NCI-H524 treated with DMSO at 0.1 percent for 48 hours (cell line): ENCODE measurements around the gene ANKMY2.
"Not testable (repeated sequence)": the region's sequence is repeated elsewhere in the genome, so short reads cannot be mapped to it uniquely, and the experiment has no call there.

ENCODE experiments used
- DNase-seq: peaks from one replicate; lab custom pipeline; 2025; lab: John Stamatoyannopoulos, UW

ANKMY2 gene

DNA sequence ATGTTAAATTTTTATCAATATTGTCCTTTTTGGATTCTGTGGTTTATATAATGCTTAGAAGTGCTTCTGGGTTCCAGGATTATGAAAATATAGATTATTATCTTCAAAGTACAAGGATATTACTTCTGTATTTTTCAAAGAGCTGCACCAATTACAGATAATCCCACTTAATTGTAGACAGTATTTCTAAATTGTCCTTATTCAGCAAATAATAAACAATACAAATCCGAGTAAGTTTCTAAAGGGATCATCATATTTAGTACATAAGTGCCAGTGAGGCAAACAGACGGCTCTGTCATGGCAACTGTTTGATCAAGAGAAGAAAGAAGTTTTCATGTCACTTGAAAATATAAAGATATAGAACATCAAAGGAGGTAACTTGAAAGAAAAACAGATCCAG, 19.2 kb downstream of the ANKMY2 start:
- DNase-seq = no peak

GRCh38 chr7:16619979-16620408, 25.6 kb downstream of the ANKMY2 start:
- no peak for DNase-seq

DNA sequence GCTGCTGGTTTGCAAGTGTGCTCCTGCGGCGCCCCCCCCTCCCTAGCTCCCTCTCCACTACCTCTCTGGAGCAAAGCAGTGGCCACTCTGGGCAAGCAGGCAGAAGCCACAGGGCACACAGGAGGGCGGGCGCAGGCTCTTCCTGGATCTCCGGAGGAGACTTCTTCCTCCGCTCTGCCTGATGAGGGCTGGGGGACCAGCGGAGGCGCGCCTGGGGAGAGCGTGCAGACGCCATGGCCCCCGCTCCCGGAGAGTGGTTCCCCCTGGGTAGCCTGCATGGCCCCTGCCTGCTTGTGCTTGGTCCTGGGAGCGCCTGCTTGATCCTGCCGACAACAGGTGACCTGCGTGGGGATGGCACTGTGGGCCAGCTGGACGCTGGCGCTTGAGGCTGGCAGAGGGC, 29.0 kb downstream of the ANKMY2 start:
- no peak for DNase-seq

DNA sequence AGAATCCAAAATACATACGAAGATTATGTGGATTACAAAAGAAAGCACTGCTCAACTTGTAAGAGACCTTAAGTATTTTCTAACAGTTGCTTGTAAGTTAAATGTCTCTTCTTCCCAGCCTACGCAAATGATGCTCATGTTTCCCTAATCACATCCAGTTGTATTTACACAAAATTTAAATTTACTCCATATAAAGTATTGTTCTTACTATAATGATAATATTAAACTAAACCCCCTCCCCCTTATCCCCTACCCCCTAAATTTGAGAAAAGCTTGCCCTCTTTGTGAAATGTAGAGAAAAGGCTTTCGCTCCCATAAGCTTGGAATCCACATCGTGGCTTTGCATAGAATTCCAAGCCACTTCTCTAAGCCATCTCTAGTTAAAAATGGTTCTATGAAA, 29.4 kb downstream of the ANKMY2 start:
- no peak for DNase-seq

GRCh38 chr7:16615228-16615627, 30.3 kb downstream of the ANKMY2 start:
- no peak for DNase-seq

GRCh38 chr7:16611711-16612110, 33.8 kb downstream of the ANKMY2 start:
- DNase-seq = no peak

- no peak for DNase-seq
These were observed 35.6 kb downstream of the ANKMY2 start for GRCh38 chr7:16609842-16610450.

- DNase-seq = no peak
These were observed 38.9 kb downstream of the ANKMY2 start for GRCh38 chr7:16606704-16607103.

- DNase-seq = no peak
These were observed 41.5 kb downstream of the ANKMY2 start for GRCh38 chr7:16604054-16604453.

- DNase-seq = no peak
These were observed 41.9 kb downstream of the ANKMY2 start for GRCh38 chr7:16603633-16604032.

GRCh38 chr7:16599860-16600259, 45.7 kb downstream of the ANKMY2 start:
- DNase-seq = no peak

GRCh38 chr7:16598015-16598414, 47.5 kb downstream of the ANKMY2 start:
- DNase-seq = no peak

DNA sequence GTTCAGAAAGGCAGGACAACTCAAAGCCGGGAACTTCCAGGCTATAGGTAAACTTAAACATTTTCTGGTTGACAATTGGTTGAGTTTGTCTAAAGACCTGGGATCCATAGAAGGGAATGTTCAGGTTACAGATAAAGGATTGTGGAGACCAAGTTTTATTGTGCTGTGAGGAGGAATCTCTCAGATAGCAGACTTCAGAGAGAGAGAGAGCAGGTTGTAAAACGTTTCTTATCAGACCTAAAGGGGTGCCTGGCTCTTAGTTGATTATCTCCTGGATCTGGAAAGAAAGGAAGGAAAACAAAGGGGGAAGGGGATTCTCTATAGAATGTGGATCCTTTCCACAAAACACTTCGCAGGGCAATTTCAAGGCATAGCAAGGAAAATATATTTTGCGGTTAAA, 50.0 kb downstream of the ANKMY2 start:
- DNase-seq = not testable (repeated sequence)

DNA sequence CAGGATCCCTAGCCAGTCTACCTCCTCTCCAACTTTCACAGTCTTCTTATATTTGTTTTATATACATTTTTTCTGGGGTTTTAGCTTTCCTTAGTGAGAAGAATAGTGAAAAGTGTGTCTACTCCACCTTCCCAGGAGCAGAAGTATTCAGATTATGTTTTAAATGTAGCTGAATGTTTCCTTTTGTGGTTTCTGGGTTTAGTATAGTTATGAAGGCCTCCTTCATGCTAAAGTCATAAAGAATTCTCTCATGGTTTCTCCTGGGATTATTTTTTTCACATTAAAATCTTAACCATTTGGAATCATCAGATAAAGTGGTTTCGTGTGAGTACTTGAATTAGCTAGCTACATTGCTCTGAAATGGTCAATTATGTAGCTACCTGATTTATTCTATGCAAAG, 50.9 kb downstream of the ANKMY2 start:
- DNase-seq = no peak

DNA sequence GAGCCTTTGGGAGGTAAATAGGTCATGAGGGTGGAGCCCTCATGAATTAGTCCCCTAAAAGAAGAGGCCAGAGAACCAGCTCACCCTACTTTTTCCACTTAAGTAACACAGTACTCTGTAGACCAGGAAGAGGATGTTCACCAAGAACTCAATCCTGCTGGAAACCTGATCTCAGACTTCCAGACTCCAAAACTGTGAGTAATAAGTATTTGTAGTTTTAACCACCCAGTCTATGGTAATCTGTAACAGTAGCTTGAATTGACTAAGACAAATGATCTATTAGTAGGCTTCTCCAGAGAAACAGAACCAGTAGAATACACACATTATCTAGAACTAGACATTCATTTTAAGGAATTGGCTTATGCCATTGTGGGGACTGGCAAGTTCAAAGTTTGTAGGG, 51.5 kb downstream of the ANKMY2 start:
- no peak for DNase-seq

GRCh38 chr7:16592395-16592794, 53.2 kb downstream of the ANKMY2 start:
- no peak for DNase-seq

DNA sequence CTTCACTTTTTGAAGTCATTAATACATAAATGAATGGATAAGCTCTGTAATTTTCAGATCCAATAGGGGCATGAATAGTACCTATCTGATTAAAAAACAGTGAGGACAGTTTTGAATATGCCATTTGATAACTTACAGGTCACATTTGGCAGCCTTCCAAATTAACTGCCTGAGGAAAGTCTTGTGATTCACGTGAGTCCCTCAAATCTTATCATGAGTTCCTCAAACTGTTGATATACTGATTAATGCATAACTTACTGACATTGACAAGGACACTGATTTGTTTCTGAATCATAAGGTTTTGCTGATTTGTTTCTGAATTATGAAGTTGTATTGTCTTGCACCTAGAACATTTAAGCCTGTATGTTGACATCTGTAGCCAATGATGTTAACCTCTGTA, 55.1 kb downstream of the ANKMY2 start:
- no peak for DNase-seq

GRCh38 chr7:16589881-16590280, 55.7 kb downstream of the ANKMY2 start:
- DNase-seq = no peak

DNA sequence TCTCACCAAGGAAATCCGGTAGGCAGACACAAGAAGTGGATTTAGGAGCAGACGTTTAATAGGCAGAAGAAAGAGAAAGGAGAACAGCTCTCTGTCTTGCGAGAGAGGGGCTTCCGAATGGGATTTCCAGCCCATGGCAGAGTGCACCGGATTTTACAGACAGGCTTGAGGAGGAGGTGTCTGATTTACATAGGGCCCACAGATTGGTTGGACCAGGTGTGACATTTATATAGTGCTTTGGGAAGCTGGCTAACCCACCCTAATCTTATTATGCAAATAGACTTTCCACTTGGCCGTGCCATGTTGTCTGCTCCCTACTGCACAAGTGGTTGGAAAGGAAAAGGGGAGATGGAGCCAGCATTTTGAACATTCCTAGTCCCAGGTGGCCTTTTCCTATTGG, 57.8 kb downstream of the ANKMY2 start:
- DNase-seq = peak; percentile 88

DNA sequence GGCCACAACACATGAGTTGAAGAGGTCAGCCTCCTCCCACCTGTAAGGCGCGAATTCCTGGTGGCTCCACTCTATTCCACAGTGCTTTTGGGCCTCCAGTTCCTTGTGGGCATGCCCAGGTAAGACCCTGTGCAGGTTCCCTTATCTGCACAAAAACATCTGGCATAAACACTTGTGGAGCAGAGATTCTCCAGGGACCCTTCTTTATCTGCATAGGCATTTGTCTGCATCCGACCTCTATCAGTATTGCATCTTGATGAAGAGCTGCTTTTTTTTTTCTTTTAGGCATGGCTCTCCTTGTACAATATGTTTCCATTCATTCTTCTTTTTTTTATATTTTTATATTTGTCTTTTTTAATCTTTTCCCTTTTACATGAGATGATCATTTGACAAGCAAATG, 58.4 kb downstream of the ANKMY2 start:
- DNase-seq = no peak

DNA sequence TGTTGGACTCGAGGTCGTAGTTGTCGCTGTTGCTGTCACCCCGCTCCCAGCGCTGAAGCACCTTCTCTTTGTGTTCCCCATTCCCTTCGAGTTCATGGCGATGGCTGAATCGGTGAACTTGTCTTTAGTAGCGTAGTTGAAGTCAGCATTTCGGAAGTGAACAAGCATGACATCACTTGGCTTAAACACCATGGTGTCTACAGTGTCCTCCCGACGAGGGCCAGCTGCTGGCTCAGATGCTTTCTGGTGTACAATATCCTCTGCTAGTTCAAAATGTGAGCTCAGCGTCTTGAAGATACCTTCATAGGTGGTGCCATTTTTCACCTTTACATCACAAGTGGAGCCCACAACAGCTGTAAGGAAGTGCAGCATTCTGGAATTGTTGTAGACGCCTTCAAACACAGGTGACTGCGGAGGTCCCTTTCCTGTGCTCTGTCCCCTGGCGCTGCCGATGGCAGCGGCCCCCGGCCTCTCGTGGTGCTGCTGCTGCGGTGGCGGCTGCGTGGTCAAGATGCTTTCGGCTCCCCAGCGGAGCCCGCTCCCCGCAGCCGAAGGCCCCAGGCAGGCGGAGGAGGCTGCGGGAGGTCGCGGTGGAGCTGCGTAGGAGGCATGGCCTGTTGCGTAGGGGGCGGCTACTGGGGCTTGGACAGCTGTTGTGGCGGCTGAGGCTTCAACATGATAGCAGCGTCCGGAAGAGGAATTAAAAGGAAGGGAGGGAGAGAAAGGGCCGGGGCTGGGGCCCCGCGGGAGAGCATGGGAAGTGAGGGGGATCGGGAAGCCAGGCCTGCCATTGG, 59.3 kb downstream of the ANKMY2 start:
- no peak for DNase-seq

GRCh38 chr7:16585540-16585939, 60.0 kb downstream of the ANKMY2 start:
- DNase-seq = no peak

DNA sequence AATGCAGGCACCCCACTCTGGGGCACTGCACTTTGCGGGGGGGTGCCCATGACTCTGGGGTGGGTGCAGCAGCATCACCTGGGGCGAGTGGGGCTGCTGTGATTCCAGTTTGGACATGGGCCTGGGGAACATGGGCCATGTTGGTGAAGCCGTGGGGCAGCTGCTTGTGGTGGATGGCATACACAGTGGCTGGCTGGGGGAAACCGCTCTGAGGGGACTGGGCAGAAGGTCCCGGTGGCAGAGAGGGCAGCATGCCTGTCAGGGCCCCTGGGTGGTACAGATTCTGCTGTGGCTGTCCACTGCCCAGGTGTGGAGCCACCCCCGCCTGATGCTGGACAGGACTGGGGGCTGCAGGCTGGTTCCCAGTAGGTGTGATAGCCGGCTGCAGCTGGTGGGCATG, 61.7 kb downstream of the ANKMY2 start:
- DNase-seq = no peak

- DNase-seq = no peak
These were observed 64.3 kb downstream of the ANKMY2 start for GRCh38 chr7:16581286-16581685.
